HG02623 (cell line): ENCODE results near the gene CNOT6L.
A peak's percentile ranks its signal among the peaks of the same experiment; 100 is the strongest.
"Not testable (repeated sequence)": the region's sequence is repeated elsewhere in the genome, so short reads cannot be mapped to it uniquely, and the experiment has no call there.

ENCODE experiments used
- ATAC-seq: cut with Tn5 transposase; IDR thresholded peaks from one replicate; pipeline ENCODE4 v1.9.1; 2021; ENCODE audit warnings: moderate library complexity; ENCODE audit not compliant: unreplicated experiment

Gene CNOT6L

DNA sequence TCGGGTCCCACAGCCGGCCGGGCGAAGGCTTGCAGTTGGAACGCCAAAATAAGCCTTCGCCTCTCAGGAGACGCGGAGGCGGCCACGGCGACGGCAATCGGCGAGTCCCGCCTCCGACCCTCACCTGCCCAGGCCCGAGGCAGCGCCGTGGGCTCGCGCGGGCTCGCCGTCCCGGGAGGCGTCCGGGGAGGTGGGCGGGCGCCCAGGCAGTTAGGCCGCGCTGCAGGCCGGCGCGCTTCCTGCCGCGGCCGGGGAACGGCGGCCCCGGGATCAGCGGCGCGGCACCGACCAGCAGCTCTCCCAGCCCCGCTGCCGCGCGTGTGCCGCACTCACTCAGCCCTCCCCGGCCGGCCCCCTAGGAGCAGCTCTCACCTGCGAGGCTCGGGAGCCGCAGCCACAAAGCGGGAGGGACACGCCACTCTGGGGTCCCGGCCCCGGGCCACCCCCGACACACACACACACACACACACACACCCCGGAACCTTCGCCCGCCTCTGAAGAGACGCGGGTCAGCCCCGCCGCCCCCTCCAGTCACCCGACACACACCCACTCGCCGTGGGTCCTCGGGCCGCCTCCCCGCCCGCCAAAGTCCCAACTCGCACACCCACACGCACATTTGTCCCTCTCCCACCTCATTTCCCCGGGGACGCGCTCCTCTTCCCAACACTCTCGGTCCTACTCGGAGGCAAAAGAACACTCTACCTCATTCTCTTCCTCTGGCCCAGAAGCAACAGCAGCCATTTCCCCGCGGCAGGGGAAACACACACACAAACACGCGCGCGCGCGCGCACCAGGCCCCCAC, at the start of gene CNOT6L:
CNOT6L (minus strand) TSS at position 767 of the 802 bp plus-strand sequence; CDS start at position 707, 60 bp downstream.
- peak; percentile 25 for ATAC-seq

DNA sequence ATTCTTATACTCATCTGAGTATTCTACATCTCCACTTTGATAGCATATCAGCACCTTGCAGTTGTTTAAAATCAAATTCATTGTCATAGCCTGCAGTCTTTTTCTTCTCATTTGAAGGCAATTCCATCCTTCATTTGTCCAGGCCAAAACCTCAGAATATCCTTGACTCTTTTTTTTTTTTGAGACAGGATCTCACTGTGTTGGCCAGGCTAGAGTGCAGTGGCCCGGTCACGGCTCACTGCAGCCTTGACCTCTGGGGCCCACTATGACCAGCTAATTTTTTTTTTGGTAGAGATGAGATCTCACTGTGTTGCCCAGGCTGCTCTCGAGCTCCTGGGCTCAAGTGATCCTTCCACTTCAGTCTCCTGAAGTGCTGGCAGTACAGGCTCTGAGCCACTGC, 46.1 kb upstream of the CNOT6L start:
- ATAC-seq = no peak

DNA sequence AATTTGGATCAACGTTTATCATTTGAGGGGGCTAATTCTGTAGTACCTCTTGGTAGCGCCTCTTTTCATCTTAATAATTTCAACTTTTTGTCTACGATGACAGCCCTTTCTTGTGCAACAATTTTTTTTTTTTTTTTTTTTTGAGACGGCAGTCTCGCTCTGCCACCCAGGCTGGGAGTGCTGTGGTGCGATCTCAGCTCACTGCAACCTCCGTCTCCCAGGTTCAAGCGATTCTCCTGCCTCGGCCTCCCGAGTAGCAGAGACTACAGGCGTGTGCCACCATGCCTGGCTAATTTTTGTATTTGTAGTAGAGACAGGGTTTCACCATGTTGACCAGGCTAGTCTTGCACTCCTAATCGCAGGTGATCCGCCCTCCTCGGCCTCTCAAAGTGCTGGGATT, 44.2 kb upstream of the CNOT6L start:
- not testable (repeated sequence) for ATAC-seq

- peak; percentile 79 for ATAC-seq
These were observed 43.5 kb upstream of the CNOT6L start, which contains the start of gene MRPL1 for GRCh38 chr4:77862478-77863216. Gene MRPL1 (plus strand): TSS chr4:77862830. CDS start chr4:77862849, 19 bp downstream.

- no peak for ATAC-seq
These were observed 42.3 kb upstream of the CNOT6L start for GRCh38 chr4:77861495-77861894.

DNA sequence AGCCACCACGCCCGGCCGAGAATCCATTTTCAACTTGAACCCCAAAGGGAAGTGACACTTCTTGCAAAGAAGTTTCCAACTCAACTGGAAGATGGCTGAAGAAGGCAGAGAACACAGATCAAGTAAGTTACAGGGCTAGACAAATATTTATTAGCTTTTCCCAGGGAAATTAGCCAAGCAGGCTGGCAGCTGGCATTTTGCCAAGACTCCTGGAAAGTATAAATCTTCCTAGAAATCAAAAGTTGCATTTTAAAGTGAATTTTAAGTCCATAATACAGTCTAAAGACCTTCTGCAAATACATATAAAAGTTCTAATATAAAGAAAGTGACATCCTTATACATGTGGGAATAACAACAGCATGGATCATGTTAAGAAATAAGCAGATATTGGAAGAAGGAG, 40.1 kb upstream of the CNOT6L start:
- ATAC-seq = no peak

DNA sequence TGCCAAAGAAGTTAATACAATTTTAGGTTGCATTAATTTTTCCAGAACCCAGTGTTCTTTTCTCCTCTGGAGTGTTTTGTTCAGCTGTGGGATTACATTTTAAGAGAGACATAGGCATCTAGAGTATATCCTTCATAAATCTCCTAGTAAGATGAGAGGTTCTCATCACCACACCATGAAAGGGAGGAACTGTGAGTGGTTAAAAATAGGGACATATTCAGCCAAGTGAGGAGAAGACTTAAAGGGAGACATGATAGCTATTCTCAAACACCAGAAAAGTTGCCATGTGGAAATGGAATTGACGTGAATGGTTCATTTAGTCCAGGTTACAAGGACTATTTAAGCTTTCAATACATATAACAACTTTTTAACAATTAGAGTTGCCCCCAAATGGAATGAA, 37.0 kb upstream of the CNOT6L start:
- ATAC-seq = no peak

- no peak for ATAC-seq
These were observed 35.4 kb upstream of the CNOT6L start for GRCh38 chr4:77854431-77855111.

- ATAC-seq = peak; percentile 99
These were observed 33.8 kb upstream of the CNOT6L start for GRCh38 chr4:77852892-77853495.

DNA sequence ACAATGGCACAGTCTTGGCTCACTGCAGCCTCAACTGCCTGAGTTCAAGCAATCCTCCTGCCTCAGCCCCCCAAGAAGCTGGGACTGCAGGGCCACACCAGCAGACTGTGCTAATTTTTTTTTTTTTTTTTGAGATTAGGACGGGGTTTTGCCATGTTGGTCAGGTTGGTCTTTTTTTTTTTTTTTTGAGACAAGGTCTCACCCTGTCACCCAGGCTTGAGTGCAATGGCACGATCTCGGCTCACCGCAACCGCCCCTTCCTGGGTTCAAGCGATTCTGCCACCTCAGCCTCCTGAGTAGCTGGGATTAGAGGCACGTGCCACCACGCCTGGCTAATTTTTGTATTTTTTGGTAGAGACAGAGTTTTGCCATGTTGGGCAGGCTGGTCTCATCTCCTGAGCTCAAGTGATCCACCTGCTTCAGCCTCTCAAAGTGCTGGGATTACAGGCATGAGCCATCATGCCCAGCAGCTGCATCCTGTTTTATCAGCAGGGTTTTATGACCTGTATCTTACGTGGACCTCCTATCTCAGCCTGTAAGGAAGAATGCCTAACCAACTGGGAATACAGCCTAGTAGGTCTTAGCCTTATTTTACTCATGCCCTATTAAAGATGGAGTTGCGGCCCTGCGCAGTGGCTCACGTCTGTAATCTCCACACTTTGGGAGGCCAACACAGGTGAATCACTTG, 30.3 kb upstream of the CNOT6L start:
- ATAC-seq = no peak

DNA sequence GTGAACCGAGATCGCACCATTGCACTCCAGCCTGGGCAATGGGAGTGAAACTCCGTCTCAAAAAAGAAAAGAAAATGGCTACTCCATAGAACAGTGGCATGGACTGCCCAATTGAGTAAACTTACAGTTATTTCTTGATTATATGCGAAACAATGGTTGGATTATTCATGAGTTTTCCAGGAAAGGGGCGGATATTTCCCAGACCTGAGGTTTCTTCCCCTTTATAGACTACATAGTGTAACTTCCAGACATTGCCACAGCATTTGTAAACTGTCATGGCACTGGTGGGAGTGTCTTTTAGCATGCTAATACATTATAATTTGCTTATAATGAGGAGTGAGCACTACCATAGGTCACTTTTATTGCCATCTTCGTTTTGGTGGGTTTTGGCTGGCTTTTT, 29.3 kb upstream of the CNOT6L start:
- ATAC-seq = no peak

GRCh38 chr4:77845929-77846328, 26.8 kb upstream of the CNOT6L start:
- ATAC-seq = no peak

DNA sequence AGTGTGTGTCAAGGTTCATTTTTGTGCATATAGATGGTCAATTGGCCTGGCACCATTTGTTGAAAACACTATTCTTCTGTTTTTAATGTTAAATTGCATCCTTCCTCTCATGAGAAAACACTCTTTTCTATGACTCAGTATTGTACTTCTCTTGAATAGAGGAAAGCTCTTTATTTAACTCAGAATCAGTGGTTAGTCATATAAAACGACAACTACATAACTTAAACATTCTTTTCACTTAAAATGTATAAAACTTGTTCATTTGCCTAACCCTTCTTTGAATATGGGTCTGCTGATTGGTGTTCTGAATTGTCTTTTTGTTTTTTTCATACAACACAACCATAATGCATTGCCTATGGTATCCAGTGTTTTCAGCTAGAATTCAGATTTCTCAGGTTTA, 26.2 kb upstream of the CNOT6L start:
- ATAC-seq = no peak

DNA sequence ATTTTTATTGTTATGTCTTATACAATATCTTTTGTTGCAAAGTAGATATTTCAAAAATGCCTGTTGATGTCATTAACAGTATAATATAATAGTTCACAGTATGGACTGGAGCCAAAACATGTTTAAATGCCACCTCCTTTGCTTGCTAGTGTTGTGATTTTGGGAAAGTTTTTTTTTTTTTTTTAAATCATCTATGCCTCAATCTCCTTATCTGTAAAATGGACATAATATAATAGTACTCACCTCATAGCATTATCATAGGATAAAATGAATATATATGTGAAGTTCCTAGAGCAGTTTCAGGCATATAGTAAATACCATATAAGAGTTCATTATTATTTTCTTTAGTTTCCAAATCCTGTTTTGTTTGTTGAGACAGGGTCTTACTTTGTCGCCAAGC, 25.2 kb upstream of the CNOT6L start:
- ATAC-seq = no peak

DNA sequence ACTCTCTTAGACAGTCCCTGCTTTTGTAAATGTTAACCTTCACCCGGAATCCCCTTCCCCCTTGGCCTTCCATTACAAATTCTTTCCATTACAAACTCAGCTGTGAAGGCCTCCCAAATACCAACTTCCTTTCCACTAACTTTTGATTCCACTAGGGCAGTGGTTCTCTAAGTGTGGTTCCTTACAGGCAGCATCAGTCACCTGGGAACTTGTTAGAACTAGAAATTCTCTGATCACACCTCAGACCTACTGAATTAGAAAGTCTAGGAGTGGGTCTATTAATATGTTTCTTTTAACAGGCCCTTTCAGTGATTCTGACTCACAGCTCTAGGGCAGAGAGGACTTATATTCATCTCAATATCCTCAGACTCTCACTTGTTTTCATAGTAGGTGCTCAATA, 24.5 kb upstream of the CNOT6L start:
- ATAC-seq = no peak

GRCh38 chr4:77834403-77834802, 15.2 kb upstream of the CNOT6L start:
- no peak for ATAC-seq

DNA sequence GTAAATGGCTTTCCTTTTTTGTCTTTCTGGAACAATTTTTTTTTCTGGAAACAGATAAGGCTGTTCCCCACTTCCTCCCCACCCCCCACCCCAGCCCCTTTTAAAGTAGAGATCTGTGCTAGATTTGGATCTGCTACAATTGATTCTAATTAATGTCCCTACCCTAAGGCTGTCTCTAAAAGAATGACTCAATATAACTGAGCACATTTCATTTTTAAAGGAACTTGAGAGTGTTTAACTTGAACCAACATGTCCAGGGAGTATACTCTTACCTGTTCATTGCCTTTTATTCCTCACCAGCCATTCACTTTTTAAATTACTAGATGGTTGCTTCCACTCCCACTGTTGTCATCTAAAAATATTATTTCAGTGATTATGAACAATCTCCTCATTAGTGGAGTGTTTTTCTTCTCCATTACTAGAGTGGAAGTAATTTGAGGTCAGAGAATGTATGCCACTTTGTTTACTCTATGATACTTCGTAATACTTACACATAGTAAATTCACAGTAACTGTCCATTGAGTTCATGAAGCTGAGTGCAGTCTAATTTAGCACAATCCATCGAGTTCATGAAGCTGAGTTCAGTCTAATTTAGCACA, 14.1 kb upstream of the CNOT6L start:
- ATAC-seq = no peak

GRCh38 chr4:77827343-77827742, 8.2 kb upstream of the CNOT6L start:
- peak; percentile 62 for ATAC-seq

GRCh38 chr4:77826275-77826674, 7.1 kb upstream of the CNOT6L start:
- ATAC-seq = no peak

GRCh38 chr4:77821775-77822174, 2.6 kb upstream of the CNOT6L start:
- no peak for ATAC-seq
